GM21723 (cell line): ENCODE measurements around the gene AGAP1.

Experiments used
- ATAC-seq: cut with Tn5 transposase; IDR thresholded peaks from one replicate; pipeline ENCODE4 v1.9.1; 2021; ENCODE audit warnings: mild to moderate bottlenecking, moderate library complexity; ENCODE audit not compliant: unreplicated experiment

AGAP1 gene

DNA sequence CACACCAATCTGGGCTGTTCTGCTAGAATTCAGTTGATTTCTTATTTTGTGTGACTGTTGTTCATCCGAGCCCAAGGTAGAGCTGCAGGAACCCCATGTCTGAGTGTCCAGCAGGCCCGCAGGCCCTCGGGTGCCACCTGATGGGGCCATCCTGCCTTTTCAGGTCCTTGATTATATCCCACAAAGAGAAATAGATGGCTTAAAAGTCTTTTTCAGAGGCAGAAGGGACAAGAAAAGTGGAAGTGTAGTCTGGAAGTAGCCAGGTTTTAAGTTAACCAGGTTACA is 52.2 kb downstream of the AGAP1 start:
- ATAC-seq, result no peak

GRCh38 chr2:235546436-235546835 is 52.6 kb downstream of the AGAP1 start:
- no peak for ATAC-seq

- no peak for ATAC-seq
Observed at GRCh38 chr2:235549735-235550377, 56.0 kb downstream of the AGAP1 start.

- ATAC-seq, result no peak
Observed at GRCh38 chr2:235550378-235550760, 56.5 kb downstream of the AGAP1 start.

GRCh38 chr2:235550946-235551345 is 57.1 kb downstream of the AGAP1 start:
- no peak for ATAC-seq

DNA sequence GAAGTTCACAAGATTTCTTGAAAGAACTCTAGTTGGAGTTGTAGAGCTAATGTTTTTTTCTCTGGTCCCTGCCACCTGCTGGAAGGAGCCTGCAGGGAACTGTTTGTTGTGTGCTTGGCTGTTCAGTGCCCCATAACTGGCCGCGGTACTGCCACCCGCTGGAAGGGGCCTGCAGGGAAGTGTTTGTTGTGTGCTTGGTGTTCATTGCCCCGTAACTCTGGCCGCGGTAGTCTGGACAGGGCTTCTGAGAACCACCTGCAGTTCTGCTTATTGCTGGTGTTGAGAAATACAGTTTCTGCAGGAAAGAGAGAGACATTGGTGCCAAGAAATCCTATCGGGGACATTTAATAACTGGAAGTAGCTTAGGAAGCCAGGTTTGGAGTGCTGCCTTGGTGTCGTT is 58.1 kb downstream of the AGAP1 start:
- ATAC-seq, result no peak

GRCh38 chr2:235552671-235553070 is 58.8 kb downstream of the AGAP1 start:
- ATAC-seq, result no peak

DNA sequence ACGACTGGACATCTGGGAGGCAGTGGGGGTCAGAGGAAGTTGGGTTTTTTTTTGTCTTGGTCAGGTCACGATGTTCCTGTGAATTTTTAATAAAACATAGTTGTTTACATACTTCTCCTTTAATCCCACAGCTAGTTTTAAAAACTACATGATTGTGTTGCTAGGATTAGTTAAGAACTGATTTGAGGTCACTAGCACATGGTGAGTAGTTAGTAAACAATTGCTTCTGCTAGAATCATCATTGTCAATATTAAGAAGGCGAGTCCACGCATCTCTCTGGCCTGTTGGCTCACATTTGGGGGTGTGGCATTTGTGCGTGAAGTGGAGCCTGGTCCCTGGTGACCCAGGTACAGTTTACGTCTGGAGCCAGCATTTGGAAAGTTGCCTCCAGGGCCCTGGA is 59.4 kb downstream of the AGAP1 start:
- no peak for ATAC-seq

GRCh38 chr2:235553696-235554100 is 59.9 kb downstream of the AGAP1 start:
- no peak for ATAC-seq

DNA sequence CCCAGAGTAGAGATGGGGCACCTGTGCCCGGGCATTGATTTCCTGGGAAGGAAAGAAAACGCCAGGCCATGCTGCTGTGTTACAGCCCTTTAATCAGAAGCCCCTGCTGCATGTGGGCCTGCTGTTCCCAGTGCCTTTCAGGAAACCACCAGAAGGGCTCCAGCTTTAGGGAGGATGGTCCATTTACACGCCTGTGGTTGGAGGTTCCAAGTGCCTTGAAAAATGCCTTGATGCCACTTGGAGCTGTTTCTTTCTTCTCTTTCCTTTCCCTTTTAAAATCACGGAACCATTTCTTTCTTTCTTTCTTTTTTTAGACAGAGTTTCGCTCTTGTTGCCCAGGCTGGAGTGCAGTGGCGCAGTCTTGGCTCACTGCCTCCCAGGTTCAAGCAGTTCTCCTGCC is 60.5 kb downstream of the AGAP1 start:
- no peak for ATAC-seq

DNA sequence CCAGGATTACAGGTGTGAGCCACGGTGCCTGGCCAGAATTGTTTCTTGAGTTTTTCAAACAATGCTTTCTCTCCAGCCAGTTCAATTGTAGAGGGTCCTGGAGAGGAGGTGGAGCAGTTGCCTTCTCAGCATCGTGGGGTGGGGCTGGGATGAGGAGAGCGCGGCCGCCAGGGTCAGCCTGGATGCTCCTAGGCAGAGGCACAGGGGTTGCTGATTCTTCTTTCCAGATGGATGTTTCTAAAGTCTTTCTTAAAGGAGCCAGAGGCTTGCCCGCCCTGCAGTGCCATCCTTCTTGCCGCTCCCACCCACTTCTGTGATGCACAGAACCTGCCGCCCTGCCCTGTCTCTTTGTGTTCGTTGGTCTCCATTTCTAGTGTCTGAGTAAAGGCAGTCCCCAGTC is 61.1 kb downstream of the AGAP1 start:
- no peak for ATAC-seq

DNA sequence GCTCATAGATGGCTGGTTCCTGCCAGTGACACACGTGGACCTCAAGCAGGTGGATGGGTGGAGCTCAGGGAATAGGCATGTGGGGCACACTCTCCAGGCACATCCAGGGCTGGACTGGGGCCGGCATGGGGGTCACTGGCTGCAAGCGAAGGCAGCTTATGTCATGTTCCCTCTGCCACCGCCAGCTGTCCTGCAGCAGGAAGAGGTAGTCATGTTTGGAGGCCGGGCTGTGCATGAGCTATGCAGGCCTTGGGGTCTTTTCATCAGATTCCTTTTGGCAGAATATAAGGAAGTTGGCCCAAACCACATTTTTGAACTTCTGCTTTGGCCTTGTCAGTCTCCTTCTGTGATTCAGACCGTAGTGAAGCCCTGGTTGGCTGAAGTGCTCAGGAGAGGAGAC is 61.5 kb downstream of the AGAP1 start:
- no peak for ATAC-seq

- ATAC-seq, result no peak
Observed at GRCh38 chr2:235556086-235556485, 62.2 kb downstream of the AGAP1 start.

DNA sequence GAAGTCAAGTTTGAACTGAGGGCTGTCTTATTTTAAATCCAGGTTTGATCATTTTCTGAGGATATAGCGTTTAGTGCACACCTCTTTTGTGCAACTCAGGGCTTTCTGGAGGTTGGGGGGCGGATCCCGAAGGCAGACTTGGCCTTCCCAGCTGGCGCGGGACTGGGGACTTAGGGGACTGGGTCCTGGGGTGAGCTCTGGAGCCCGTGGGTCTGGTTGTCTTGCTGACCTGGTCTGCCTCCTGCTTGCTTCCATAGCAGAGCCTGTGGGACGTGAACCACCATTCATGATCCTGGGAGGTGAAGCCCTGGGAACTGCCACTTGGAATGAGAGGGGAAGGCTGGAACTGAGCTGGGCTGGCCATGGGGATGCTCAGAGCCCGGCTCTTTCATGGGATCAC is 63.1 kb downstream of the AGAP1 start:
- no peak for ATAC-seq

- no peak for ATAC-seq
Observed at GRCh38 chr2:235557903-235558302, 64.1 kb downstream of the AGAP1 start.

- ATAC-seq, result no peak
Observed at GRCh38 chr2:235558572-235558971, 64.7 kb downstream of the AGAP1 start.

GRCh38 chr2:235560345-235560744 is 66.5 kb downstream of the AGAP1 start:
- no peak for ATAC-seq

DNA sequence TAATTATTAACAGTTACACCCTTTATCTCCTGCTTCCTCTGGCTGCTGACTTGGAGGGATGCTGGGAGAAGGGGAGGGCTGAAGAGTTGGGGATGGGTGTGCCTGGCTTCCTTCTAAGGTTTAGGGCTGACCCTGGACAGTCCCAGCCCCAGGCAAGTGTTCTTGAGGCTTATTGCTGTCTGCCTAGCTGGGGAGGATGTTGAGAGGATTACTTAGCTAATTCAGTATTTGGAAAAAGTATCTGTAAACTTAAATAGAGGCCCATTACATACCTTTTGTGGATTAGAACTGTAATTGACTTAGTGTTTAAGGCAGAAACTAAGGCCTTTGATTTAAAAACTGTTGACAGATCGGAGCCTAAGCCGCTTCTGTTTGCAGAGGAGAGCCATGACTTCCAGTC is 67.6 kb downstream of the AGAP1 start:
- ATAC-seq, result no peak

DNA sequence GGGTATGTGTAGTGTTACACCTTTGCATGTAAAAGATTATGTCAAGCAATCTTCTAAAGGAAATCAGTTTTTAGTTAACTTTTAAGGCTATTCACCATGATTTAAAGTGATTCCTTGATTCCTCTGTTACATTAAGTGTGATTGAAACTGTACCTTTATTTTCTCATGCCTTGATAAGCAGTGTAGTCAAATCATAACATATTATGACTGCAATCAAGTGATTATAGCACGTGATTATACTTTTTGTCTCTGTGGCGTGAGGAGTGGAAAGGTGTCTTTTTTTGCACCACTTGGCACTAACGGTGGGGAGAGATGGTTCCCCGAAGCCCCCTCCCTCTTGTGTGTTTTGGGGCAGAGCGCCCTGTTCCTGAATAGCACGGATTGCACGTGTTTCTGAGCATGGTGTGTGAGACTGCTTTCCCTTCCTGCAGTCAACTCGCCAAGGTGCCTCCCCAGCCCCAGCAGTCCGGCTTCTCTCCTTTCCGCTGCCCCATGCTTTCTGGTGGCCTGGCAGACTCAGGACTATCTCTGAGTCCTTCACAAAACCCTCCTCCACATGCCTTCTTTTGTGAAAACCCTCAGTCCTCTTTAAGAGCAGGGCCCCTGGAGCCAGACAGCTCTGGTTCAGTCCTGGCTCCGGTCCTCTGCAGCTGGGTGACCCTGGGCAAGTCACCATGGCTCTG is 68.4 kb downstream of the AGAP1 start:
- ATAC-seq, result no peak

DNA sequence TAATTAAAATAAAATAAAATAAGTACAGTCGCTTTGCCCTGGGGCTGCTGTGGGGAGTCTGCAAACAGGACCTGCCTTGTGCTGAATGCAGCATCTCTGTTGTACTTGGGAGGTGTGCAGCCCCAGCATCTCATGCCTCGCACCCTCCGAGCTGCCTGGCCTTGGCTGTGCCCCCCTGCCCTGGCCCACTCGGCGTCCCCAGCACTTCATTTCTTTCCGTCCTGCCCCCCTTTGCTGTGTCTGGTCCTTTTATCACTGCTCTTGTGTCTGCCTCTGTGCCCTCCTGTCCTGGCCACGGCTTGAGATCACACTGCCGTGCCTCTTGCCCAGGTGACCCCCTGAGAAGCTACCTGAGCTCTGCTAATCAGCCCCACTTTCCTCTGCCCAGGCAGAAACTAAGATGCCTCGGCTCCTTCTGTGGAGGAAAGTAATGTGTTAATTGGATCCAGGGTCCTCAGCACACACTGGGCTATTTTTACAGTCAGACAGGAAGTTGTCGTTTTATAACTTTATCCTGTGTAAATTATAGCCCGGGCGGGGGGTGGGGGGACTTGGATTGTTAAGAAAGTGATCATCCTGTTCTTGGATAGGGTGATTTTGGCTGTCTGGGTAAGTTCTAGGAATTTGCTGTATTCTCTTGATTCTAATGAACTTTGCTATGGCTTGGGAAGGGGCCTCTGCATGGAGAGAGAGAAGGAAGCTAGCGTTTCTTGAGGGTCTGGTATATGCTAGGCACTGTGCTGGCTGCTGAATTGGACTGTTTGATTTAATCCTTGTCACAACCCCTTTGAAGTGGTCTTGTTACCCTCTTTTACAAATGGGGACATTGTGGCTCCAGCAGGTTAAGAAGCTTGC is 69.4 kb downstream of the AGAP1 start:
- ATAC-seq, result no peak

DNA sequence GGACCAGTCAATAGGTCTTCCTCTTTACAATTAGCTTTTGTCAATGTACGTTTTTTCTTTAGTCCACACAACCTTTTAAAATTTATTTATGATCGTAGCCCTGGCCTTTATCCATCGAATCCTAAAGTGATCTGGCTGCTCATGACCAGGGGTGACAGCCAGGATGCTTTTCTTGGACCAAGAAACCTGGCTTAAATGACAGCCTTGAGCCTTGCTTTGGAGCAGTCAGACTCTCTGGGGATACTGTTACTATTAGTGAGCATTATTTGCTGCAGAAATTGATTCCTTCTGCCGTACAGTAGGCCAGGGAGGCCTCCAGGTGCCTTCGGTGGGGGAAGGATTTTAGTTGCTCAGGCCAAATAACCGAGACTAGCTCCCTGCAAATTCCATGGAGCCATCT is 70.2 kb downstream of the AGAP1 start:
- ATAC-seq, result no peak

- no peak for ATAC-seq
Observed at GRCh38 chr2:235564884-235565530, 71.2 kb downstream of the AGAP1 start.
